Stimulated activated CD4-positive, alpha-beta T cell treated with anti-CD3 and anti-CD28 coated beads, Interleukin-12 subunit alpha, Interleukin-12 subunit beta, amount 100 ng/mL, for 4 hours (primary cell): ENCODE data around the gene RRP8.

Experiments
- DNase-seq: peaks from one replicate; pipeline ENCODE4 v3.0.0-alpha.2; 2020

RRP8 gene

DNA sequence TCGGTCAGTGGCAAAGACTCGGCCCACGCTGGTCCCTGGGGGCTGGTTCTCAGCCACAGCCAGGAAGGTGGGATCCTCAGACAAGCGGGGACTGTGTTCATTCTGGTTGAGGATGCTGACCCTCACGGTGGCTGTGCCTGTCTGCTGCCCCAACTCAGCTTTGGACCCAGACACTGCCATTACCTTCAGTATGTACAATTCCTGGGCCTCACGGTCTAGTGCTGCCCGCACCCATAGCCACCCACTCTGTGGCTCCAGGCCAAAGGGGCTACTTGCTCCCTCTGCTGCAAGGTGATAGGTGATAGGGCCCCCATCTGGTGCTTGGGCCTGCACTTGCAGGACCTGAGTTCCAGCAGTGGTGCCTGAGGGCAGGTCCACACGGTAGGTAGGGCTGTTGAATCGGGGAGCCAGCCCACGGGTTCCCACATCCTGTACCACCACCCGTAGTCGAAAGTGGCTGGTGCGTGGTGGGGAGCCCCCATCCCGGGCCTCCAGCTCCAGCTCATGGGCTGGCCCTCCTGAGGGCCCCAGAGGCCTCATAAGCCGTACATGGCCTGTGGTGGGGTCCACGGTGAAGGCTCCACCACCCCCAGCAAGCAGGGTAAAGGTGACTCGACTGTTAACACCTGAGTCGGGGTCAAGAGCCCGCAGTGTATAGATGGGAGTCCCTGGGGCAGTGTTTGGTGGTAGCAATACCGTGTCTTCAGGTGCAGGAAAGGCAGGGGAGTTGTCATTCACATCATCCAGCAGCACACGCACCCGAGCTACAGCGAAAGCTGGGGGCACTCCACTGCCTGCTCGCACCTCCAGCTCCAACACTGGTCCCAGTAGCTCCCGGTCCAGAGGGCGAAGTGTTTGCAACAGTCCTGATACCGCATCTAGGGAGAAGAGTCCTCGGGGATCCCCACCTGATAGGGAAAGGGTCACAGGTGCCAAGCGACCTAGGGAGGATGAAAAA, 29.0 kb upstream of the RRP8 start:
- DNase-seq: no peak

- no peak for DNase-seq
Observed at GRCh38 chr11:6631361-6631890, 28.0 kb upstream of the RRP8 start.

- DNase-seq: no peak
Observed at GRCh38 chr11:6630632-6631291, 27.3 kb upstream of the RRP8 start.

GRCh38 chr11:6629892-6630631, 26.6 kb upstream of the RRP8 start:
- DNase-seq: no peak

DNA sequence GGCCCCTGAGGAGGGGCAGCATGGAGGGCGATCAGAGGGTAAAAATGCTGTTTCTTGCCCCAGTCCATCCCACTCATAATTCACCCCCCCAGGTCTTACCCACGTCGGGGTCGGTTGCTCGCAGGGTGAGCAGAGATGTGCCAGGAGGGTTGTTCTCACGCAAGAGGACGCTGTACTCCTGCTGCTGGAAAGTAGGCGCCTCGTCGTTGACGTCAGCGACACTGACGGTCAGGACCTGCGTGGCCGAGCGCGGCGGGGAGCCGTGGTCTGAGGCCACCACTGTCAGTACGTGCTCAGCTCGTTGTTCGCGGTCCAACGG, 26.1 kb upstream of the RRP8 start:
- no peak for DNase-seq

DNA sequence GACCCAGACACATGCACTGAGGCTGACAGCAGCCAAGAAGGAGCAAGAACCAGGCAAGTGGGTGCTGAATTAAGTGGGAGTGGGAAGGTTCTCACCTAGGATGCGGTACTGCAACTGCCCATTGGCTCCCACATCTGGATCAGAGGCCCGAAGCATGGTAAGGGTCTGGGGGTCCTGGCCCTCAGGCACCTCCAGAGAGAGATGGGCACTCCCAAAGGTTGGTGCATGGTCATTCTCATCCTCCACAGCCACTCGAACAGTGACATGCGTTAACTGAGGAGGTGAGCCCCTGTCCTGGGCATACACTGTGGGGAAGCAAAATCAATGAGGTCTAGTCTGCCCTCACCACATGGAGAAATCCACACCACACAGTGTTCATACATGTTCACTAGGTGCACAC, 25.1 kb upstream of the RRP8 start:
- DNase-seq: no peak

DNA sequence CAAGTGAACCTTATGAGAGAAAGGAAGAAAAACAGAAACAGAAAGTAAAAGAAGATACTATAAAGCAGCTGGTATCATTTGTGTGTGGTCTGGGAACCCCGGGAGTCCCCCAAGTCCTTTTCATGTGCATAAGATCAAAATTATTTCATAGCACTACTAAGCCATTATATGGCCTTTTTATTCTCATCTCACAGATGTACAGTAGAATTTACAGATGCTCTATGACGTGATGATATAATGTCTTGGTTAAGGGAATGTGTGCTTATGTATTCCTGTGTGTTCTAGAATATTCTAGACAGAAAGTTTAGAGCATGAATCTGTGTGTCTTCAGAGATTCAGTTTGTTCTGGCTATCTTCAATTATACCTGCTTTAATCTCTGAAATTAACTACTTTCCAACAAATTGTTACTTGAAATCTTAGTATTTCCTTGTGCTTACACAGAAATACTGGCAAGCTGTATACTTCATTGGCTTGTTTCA, 24.4 kb upstream of the RRP8 start:
- DNase-seq: no peak

- no peak for DNase-seq
Observed at GRCh38 chr11:6626971-6627761, 23.8 kb upstream of the RRP8 start.

GRCh38 chr11:6625832-6626420, 22.5 kb upstream of the RRP8 start:
- DNase-seq: no peak

DNA sequence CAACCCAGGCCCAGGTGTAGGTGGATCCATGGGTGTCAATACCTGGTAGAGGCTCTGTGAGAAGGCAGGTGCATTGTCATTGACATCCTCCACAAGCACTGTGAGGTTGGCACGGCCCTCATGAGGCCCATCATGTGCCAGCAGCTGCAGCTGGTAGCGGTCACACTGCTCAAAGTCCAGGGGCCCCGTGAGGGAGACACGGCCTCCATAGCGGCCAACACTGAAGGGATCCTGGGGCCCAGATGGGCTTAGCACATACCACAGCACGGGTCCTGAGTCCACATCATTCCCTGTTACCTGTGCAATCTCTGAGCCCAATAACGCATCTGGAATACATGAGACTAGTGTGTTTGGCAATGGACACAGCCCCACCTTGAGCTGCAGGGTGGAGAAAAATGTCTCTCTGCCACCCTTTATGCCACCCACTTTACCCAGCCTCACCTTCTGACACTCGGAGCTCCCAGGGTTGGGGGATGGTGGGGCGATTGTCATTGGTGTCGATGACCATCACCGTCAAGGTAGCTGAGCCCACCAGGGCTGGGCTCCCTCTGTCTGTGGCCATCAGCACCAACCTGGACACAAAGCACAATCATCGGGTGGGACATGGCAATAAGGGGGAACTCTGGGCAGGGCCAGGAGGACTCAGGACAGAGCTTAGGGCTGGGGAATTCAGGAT, 21.9 kb upstream of the RRP8 start:
- DNase-seq: no peak

DNA sequence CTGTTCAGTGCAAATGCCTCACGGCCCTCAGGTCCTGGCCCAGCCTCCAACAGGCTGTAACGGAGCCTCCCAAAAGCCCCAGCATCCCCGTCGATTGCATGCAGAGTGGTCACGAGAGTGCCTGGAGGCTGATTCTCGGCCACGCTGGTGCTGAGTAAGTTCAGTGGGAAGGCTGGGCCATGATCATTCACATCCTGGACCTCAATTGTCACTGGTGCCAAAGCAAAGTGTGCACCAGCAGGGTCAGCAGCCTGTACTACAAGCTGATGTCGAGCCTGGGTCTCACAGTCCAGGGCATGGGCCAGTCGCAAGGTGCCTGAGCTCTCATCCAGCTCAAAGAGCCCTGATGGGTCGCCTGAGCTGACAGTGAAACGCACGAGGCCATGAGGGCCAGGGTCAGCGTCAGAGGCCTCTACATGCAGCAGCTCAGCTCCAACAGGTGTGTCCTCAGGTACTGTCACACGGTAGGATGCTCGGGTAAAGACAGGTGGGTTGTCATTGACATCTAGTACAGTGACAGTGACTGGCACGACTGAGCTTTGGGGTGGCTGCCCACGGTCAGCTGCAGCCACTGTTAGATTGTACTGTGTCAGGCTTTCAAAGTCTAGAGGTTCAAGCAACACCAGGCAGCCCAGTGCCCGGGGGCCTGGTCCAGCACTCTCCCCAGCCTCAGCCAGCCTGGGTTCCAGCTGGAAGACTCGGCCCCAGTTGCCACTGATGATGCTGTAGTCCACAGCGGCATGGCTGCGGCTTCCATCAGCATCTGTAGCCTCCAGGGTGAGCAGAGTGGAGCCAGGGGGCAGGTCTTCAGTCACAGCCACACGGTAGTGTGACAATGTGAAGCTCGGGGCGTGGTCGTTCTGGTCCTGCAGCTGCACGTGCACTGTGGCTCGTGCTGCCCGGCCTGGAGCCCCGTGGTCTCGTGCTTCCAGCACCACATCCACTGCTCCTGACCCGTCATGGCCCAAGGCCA, 20.3 kb upstream of the RRP8 start:
- no peak for DNase-seq

GRCh38 chr11:6622261-6623171, 19.1 kb upstream of the RRP8 start:
- DNase-seq: no peak

DNA sequence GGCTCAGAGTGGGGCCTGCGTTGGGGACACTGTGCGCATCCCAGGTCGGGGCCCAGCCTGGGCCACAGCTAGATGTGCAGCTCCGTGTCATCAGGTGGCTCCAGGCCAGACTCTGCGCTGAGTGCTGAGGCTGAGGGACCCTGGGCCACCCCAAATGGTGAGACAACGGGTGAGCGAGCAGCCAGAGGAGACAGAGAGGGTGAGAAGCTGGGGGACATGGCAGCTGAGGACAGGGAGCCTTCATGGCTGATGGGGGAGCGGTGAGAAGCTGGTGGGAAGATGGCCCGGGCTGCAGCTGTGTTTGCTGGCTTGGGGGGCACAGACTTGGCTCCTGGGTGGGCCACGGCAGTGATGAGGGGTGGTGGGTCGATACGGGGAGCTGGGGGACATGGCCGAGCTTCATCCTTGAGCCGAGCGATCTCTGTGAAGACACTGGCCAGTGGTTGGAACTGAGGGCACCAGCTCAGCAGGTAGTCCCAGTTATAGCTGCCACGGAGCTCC, 18.3 kb upstream of the RRP8 start:
- DNase-seq: no peak

DNA sequence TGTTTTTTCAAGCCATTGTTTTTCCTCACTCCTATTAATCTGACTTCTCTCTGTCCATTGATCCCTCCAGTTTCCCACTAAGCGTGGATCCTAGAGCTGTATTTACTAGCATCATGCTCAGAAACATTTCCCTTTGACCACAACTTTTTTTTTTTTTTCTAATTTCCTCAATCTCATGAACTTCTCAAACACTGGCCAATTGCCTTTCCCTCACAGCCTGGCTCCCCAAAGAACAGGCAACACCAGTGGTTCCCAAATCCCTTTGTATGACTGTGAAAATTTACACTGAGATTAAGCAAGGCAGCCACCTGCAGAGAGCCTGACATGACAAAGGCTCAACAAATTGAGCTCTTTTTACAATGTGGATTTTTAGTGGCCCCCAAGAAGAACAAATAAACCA, 17.2 kb upstream of the RRP8 start:
- no peak for DNase-seq

DNA sequence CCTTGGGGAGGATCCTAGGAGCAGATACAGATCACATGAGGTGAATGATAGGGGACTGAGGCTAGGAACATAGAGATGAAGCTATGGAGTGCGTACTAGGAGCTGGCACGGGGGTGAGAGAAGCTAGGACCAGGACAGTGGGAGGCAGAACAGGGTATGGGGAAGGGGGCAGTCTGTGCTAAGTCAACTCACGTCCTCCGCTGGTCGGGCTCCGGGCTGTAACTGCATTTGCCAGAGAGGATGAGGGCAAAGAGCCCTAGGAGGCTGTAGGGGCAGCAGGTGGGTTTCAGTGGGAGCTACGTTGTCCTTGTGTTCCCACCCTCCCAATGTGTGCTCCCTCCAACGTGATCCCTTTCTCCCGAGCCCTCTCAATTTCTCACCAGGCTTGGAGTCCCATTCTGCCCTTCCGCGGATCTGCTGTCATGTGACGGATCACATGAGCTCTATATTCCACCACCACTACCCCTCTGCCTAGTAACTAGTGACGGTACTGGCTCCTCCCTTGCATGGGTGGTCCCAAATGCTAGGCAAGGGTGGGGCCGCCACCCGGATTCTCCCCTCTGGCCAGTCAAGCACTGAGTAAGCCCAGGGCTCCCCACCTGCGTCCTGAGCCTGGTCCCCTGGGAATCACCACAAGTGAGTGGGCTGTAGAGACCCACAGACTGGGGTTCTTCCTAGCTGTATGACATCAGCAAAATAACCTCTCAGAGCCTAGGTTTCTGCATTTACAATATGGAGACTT, 15.8 kb upstream of the RRP8 start, which contains the start of gene TPP1:
Gene TPP1 (minus strand): TSS at position 419 of the 742 bp plus-strand sequence. CDS start 22 bp downstream, at position 397.
- peak; percentile 76 for DNase-seq

GRCh38 chr11:6618117-6619003, 14.9 kb upstream of the RRP8 start:
- DNase-seq: peak; percentile 51

- no peak for DNase-seq
Observed at GRCh38 chr11:6617315-6617781, 13.9 kb upstream of the RRP8 start.
